Activated B cell treated with CpG ODN at 0.5 μM for 24 hours (primary cell): ENCODE results near the gene DEDD. TPM values are rescaled to one million over a fixed set of nuclear protein-coding genes. Genes with fewer than 3 reads are reported as not detected.

Experiments
- ATAC-seq: fragments of 200-7000 bp; cut with Tn5 transposase; one replicate; pipeline ENCODE4 v1.10.0; 2021; ENCODE audit warnings: low read depth, mild to moderate bottlenecking, moderate library complexity
- CTCF ChIA-PET: fragments of 350-600 bp; sonication (Branson Sonifier 250); formaldehyde crosslinking; loops from one replicate; lab custom pipeline; 2021; ENCODE audit warnings: antibody characterized with exemption; lab: Charles Lee
- POLR2A ChIA-PET: fragments of 350-600 bp; sonication (Branson Sonifier 250); formaldehyde crosslinking; loops from one replicate; lab custom pipeline; 2021; ENCODE audit warnings: antibody characterized with exemption; lab: Charles Lee
- DNase-seq: peaks from one replicate; pipeline ENCODE4 v3.0.0; 2022
- H3K27ac Mint-ChIP-seq: one replicate; pipeline ENCODE4 v1.8.0; 2020; ENCODE audit warnings: mixed read lengths
- H3K27me3 Mint-ChIP-seq: one replicate; pipeline ENCODE4 v1.8.0; 2021; ENCODE audit warnings: mixed read lengths
- H3K36me3 Mint-ChIP-seq: one replicate; pipeline ENCODE4 v1.8.0; 2021; ENCODE audit warnings: low read depth, mixed read lengths
- H3K4me1 Mint-ChIP-seq: one replicate; pipeline ENCODE4 v1.8.0; 2021; ENCODE audit warnings: mixed read lengths
- H3K4me3 Mint-ChIP-seq: one replicate; pipeline ENCODE4 v1.8.0; 2020; ENCODE audit warnings: mild to moderate bottlenecking, mixed read lengths
- H3K9me3 Mint-ChIP-seq: one replicate; pipeline ENCODE4 v1.8.0; 2020; ENCODE audit warnings: mixed read lengths
- CTCF ChIP-seq: fragments of 200-600 bp; IDR thresholded peaks from one replicate; pipeline ENCODE4 v1.8.0; 2022; ENCODE audit warnings: antibody characterized with exemption, mild to moderate bottlenecking
- intact Hi-C: fragments of 100-400 bp; cut with micrococcal nuclease; formaldehyde crosslinking; loops from one replicate; pipeline ENCODE4 v1.15.1; 2024
- total RNA-seq: library from RNA; stranded (reverse); gene quantifications from 2 replicates; pipeline ENCODE4 v1.2.3, GENCODE V29; 2022

DEDD gene
- total RNA-seq, 1 donor from 2014 or later: 40.5 TPM

- DNase-seq (no peak), ATAC-seq (no peak)
- Mint-ChIP-seq H3K4me3 (no peak overlapping the region), H3K4me1 (no peaks in the 10 kb centered on the region), H3K27ac (no peak overlapping the region), H3K27me3 (peaks cover 2% of the 10 kb centered on the region), H3K9me3 (no peaks in the 10 kb centered on the region), H3K36me3 (no peaks in the 10 kb centered on the region)
- CTCF ChIA-PET: no interaction called here
- no peak for TF ChIP-seq CTCF
- intact Hi-C loops: no loop called here
- POLR2A ChIA-PET: interaction anchor here (0.6 to 0.7 kb wide), 2 partner anchors 11 to 37 kb away, joined by 4 to 5 read pairs; no protein-coding TSS in a partner anchor
These were observed 47.3 kb downstream of the DEDD start for GRCh38 chr1:161085165-161085564.

GRCh38 chr1:161084597-161084988 is 47.9 kb downstream of the DEDD start:
- CTCF ChIA-PET: no interaction called here
- POLR2A ChIA-PET: interaction anchor here (0.6 kb wide), 1 partner anchor 221 kb away, joined by 6 read pairs; no protein-coding TSS in a partner anchor
- no peaks in the 10 kb centered on the region for H3K36me3 Mint-ChIP-seq
- ATAC-seq (no peak), DNase-seq (no peak)
- H3K9me3 Mint-ChIP-seq: no peaks in the 10 kb centered on the region
- H3K4me1 Mint-ChIP-seq: no peaks in the 10 kb centered on the region
- intact Hi-C loops: no loop called here
- H3K27me3 Mint-ChIP-seq: peaks cover 2% of the 10 kb centered on the region
- H3K27ac Mint-ChIP-seq: no peak overlapping the region
- H3K4me3 Mint-ChIP-seq: no peak overlapping the region
- TF ChIP-seq CTCF: no peak

GRCh38 chr1:161083748-161084596 is 48.5 kb downstream of the DEDD start:
- Mint-ChIP-seq H3K27me3 (peaks cover 4% of the 10 kb centered on the region), H3K4me3 (no peak overlapping the region), H3K36me3 (no peaks in the 10 kb centered on the region), H3K4me1 (no peaks in the 10 kb centered on the region), H3K9me3 (no peaks in the 10 kb centered on the region), H3K27ac (no peak overlapping the region)
- no peak for TF ChIP-seq CTCF
- intact Hi-C loops: no loop called here
- no peak for DNase-seq
- POLR2A ChIA-PET: interaction anchor here (0.6 kb wide), 1 partner anchor 220 kb away, joined by 6 read pairs; no protein-coding TSS in a partner anchor
- CTCF ChIA-PET: no interaction called here
- no peak for ATAC-seq

- POLR2A ChIA-PET: no interaction called here
- no peak for DNase-seq
These were observed 49.3 kb downstream of the DEDD start for GRCh38 chr1:161082996-161083747.

More at GRCh38 chr1:161082996-161083747, 49.3 kb downstream of the DEDD start:
- H3K27me3 Mint-ChIP-seq: peaks cover 4% of the 10 kb centered on the region
- H3K9me3 Mint-ChIP-seq: no peaks in the 10 kb centered on the region
- H3K27ac Mint-ChIP-seq: no peak overlapping the region
- no peaks in the 10 kb centered on the region for H3K4me1 Mint-ChIP-seq
- CTCF ChIA-PET: no interaction called here
- TF ChIP-seq CTCF: no peak
- intact Hi-C loops: no loop called here
- H3K4me3 Mint-ChIP-seq: no peak overlapping the region
- H3K36me3 Mint-ChIP-seq: no peaks in the 10 kb centered on the region
- no peak for ATAC-seq
